Measurements from ENCODE around the gene GALNT17.

DNA sequence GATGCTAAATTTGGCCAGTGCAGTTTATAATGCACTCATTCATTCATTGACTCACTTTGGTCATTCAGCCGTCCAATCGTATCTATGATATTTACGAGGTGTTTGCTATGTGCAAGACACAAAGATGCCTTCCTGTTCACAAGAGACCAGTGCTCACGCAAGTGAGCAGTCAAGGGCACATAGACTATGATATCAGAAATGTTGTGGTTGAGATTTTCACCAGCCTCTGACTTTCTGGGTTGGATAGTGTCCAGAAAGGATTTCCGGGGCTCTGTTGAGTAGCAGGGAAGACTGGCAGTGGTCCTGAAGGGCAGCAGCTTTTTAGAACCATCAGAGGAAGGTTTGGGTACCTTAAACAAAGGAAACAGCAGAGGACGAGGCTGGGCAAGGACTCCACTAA lies 191.8 kb downstream of the GALNT17 start:
- TF ChIP-seq CTCF (conservative IDR thresholded peaks at IDR 0.05; ENCODE audit: low read depth, low read length) (no peak), EZH2 (IDR thresholded peaks at IDR 0.05; ENCODE audit: borderline replicate concordance, low read depth, low read length, poor library complexity, severe bottlenecking) (no peak)

Data from A673 (cell line).